ENCODE results near the gene COL6A5.
"Not testable (repeated sequence)": the region's sequence is repeated elsewhere in the genome, so short reads cannot be mapped to it uniquely, and the experiment has no call there.

Gene COL6A5

GRCh38 chr3:130389743-130390478, 44.4 kb downstream of the COL6A5 start:
- DNase-seq (ENCODE audit: low read depth), result no peak

- no peak for DNase-seq (ENCODE audit: low read depth)
These were observed 46.8 kb downstream of the COL6A5 start for GRCh38 chr3:130392266-130392665.

GRCh38 chr3:130393594-130393993, 48.1 kb downstream of the COL6A5 start:
- no peak for DNase-seq (ENCODE audit: low read depth)

GRCh38 chr3:130395331-130395730, 49.9 kb downstream of the COL6A5 start:
- no peak for DNase-seq (ENCODE audit: low read depth)

- peak; percentile 6 for DNase-seq (ENCODE audit: low read depth)
These were observed 50.4 kb downstream of the COL6A5 start for GRCh38 chr3:130395916-130396315.

GRCh38 chr3:130404401-130404800, 58.9 kb downstream of the COL6A5 start:
- no peak for DNase-seq (ENCODE audit: low read depth)

GRCh38 chr3:130405956-130406355, 60.5 kb downstream of the COL6A5 start:
- no peak for DNase-seq (ENCODE audit: low read depth)

GRCh38 chr3:130408253-130408652, 62.8 kb downstream of the COL6A5 start:
- not testable (repeated sequence) for DNase-seq (ENCODE audit: low read depth)

- no peak for DNase-seq (ENCODE audit: low read depth)
These were observed 65.8 kb downstream of the COL6A5 start for GRCh38 chr3:130411320-130411719.

GRCh38 chr3:130412991-130413560, 67.6 kb downstream of the COL6A5 start:
- DNase-seq (ENCODE audit: low read depth), result no peak

GRCh38 chr3:130414457-130414856, 69.0 kb downstream of the COL6A5 start:
- no peak for DNase-seq (ENCODE audit: low read depth)

- no peak for DNase-seq (ENCODE audit: low read depth)
These were observed 75.0 kb downstream of the COL6A5 start for GRCh38 chr3:130420466-130420865.

GRCh38 chr3:130423064-130423463, 77.6 kb downstream of the COL6A5 start:
- no peak for DNase-seq (ENCODE audit: low read depth)

- no peak for DNase-seq (ENCODE audit: low read depth)
These were observed 79.4 kb downstream of the COL6A5 start for GRCh38 chr3:130424837-130425236.

GRCh38 chr3:130425484-130425883, 80.0 kb downstream of the COL6A5 start:
- no peak for DNase-seq (ENCODE audit: low read depth)

- no peak for DNase-seq (ENCODE audit: low read depth)
These were observed 80.7 kb downstream of the COL6A5 start for GRCh38 chr3:130426206-130426605.

- DNase-seq (ENCODE audit: low read depth), result no peak
These were observed 83.6 kb downstream of the COL6A5 start for GRCh38 chr3:130428871-130429712.

- no peak for DNase-seq (ENCODE audit: low read depth)
These were observed 84.2 kb downstream of the COL6A5 start for GRCh38 chr3:130429713-130430023.

- DNase-seq (ENCODE audit: low read depth), result no peak
These were observed 84.8 kb downstream of the COL6A5 start for GRCh38 chr3:130430266-130430665.

GRCh38 chr3:130432086-130432485, 86.6 kb downstream of the COL6A5 start:
- not testable (repeated sequence) for DNase-seq (ENCODE audit: low read depth)

GRCh38 chr3:130433306-130433705, 87.8 kb downstream of the COL6A5 start:
- no peak for DNase-seq (ENCODE audit: low read depth)

GRCh38 chr3:130442284-130442683, 96.8 kb downstream of the COL6A5 start:
- DNase-seq (ENCODE audit: low read depth), result no peak

GRCh38 chr3:130446840-130447239, 101.4 kb downstream of the COL6A5 start:
- not testable (repeated sequence) for DNase-seq (ENCODE audit: low read depth)

Data from fibroblast of the conjunctiva (primary cell).